HG03558 (cell line): ENCODE measurements around the gene TCP11L2.
"Not testable (repeated sequence)": the region's sequence is repeated elsewhere in the genome, so short reads cannot be mapped to it uniquely, and the experiment has no call there.

ENCODE experiments used
- ATAC-seq: cut with Tn5 transposase; IDR thresholded peaks from one replicate; pipeline ENCODE4 v1.9.1; 2021; ENCODE audit warnings: moderate number of reproducible peaks; ENCODE audit not compliant: unreplicated experiment; ENCODE audit errors: extremely low read depth

Gene TCP11L2

GRCh38 chr12:106282457-106283097, 20.0 kb upstream of the TCP11L2 start:
- ATAC-seq: no peak

- ATAC-seq: no peak
Measured at GRCh38 chr12:106284358-106285105, 18.0 kb upstream of the TCP11L2 start.

GRCh38 chr12:106285982-106286381, 16.6 kb upstream of the TCP11L2 start:
- ATAC-seq: no peak

GRCh38 chr12:106286576-106287162, 15.9 kb upstream of the TCP11L2 start:
- ATAC-seq: not testable (repeated sequence)

GRCh38 chr12:106287364-106287763, 15.2 kb upstream of the TCP11L2 start:
- ATAC-seq: no peak

- ATAC-seq: no peak
Measured at GRCh38 chr12:106288101-106288493, 14.4 kb upstream of the TCP11L2 start.

- ATAC-seq: no peak
Measured at GRCh38 chr12:106288494-106289195, 13.9 kb upstream of the TCP11L2 start.

GRCh38 chr12:106289196-106289681, 13.3 kb upstream of the TCP11L2 start:
- no peak for ATAC-seq

- ATAC-seq: no peak
Measured at GRCh38 chr12:106290666-106291065, 11.9 kb upstream of the TCP11L2 start.

- ATAC-seq: no peak
Measured at GRCh38 chr12:106291342-106291741, 11.2 kb upstream of the TCP11L2 start.

- no peak for ATAC-seq
Measured at GRCh38 chr12:106292339-106292738, 10.2 kb upstream of the TCP11L2 start.

GRCh38 chr12:106296179-106296877, 6.2 kb upstream of the TCP11L2 start:
- ATAC-seq: no peak

GRCh38 chr12:106297075-106297474, 5.5 kb upstream of the TCP11L2 start:
- ATAC-seq: no peak

- no peak for ATAC-seq
Measured at GRCh38 chr12:106297681-106298080, 4.9 kb upstream of the TCP11L2 start.

GRCh38 chr12:106299202-106299774, 3.2 kb upstream of the TCP11L2 start:
- ATAC-seq: no peak

GRCh38 chr12:106300761-106301160, 1.8 kb upstream of the TCP11L2 start:
- ATAC-seq: no peak

- no peak for ATAC-seq
Measured at GRCh38 chr12:106301241-106301610, 1.3 kb upstream of the TCP11L2 start.

GRCh38 chr12:106301611-106302321, 767 bp upstream of the TCP11L2 start:
- peak; percentile 54 for ATAC-seq

- no peak for ATAC-seq
Measured at GRCh38 chr12:106303202-106303820, 778 bp downstream of the TCP11L2 start.
